HG02588 (cell line): ENCODE data around the gene CDK14.

Experiments
- ATAC-seq: cut with Tn5 transposase; IDR thresholded peaks from one replicate; pipeline ENCODE4 v1.9.1; 2021; ENCODE audit warnings: mild to moderate bottlenecking, moderate library complexity; ENCODE audit not compliant: unreplicated experiment

CDK14 gene

GRCh38 chr7:91181949-91182348 lies 585.8 kb downstream of the CDK14 start:
- ATAC-seq: no peak

GRCh38 chr7:91182819-91183764 lies 587.0 kb downstream of the CDK14 start:
- ATAC-seq: no peak

DNA sequence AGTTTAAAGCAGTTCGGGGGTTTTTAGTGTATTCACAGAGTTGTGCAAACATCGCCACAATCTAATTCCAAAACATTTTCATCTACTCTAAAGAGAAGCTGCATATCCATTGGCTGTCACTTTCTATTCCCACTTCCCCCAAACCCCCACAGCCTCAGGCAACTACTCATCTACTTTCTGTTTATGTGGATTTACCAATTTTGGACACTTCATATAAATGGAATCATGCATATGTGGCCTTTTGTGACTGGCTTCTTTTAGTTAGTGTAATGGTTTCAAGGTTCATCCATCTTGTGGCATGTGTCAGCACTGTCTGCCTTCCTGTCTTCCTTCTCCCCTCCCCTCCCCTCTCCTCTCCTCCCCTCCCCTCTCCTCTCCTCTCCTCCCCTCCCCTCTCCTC lies 589.6 kb downstream of the CDK14 start:
- no peak for ATAC-seq

GRCh38 chr7:91187061-91187460 lies 590.9 kb downstream of the CDK14 start:
- no peak for ATAC-seq

DNA sequence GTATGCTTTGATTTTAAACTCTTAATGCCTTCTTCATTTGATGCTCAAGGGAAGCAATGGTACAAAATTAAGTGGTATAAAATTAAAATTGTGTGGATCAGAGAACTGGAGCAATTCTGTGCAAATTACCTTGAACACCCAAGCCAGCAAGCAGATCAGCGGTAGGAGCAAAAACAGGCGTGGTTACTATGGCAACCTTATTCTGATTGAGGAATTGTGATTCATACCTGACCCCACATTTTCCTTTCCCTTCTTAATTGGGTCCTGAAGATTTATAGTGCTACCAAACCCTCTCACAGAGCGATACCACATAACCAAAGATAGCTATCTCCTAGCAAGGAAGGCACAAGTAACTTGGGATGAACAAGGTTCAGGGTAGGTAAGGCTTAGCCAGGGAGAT lies 595.6 kb downstream of the CDK14 start:
- no peak for ATAC-seq

DNA sequence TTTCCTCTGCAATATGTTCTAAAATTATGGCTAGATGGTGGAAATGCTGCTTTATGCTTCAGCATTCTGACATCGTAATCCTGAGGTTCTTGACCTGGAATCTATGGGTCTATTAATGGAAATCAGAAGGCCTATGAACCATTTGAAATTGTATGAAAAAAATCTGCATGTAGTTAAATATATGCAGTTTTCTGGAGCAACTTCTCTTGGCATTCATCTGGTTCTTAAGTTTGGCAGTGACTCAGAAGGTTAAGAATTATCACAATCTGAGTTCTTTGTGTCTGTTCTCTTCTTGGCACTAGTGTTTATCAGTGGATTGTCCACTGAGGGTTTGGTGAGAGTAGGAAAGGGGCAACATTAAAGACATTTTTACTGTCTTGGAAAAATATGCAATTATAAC lies 597.0 kb downstream of the CDK14 start:
- no peak for ATAC-seq

DNA sequence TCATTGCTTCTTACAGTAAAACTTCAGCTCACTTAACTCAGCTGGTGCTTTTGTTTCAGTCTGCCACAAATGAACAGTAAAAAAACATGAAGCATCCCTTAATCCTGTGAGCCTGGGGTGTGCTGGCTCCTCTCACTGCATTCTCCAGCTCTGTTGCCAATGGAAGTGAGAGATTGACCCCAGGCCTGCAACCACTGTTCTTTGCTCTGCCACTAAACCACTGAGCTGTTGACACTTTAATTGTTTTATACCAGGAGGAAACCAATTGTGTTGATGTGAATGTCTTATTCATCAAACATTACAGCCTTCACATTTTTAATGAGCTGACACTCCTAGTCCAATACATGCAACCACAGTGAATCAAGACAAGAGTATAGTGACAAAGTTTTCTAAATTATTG lies 598.7 kb downstream of the CDK14 start:
- no peak for ATAC-seq

- ATAC-seq: no peak
These were observed 599.9 kb downstream of the CDK14 start for GRCh38 chr7:91196058-91196457.

DNA sequence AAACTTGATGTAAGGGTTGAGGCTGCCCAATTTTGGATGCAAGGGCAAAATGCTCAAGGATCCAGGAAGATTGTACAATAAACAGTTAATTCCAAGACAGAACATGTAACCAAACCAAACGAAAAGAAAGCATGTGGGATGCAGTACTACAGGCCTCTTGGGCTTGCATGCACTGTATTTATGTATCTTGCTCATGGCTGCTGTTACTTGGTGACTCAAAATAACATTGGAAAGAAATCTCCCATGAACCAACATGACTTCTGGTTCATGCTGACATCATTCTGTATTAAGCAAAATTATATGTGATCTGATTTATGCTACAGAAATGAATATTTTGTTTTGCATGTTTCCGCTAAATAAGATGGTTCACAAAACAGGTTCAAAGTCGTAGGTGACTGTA lies 602.2 kb downstream of the CDK14 start:
- no peak for ATAC-seq

- ATAC-seq: no peak
These were observed 603.5 kb downstream of the CDK14 start for GRCh38 chr7:91199601-91200000.

- no peak for ATAC-seq
These were observed 605.5 kb downstream of the CDK14 start for GRCh38 chr7:91201442-91202113.

DNA sequence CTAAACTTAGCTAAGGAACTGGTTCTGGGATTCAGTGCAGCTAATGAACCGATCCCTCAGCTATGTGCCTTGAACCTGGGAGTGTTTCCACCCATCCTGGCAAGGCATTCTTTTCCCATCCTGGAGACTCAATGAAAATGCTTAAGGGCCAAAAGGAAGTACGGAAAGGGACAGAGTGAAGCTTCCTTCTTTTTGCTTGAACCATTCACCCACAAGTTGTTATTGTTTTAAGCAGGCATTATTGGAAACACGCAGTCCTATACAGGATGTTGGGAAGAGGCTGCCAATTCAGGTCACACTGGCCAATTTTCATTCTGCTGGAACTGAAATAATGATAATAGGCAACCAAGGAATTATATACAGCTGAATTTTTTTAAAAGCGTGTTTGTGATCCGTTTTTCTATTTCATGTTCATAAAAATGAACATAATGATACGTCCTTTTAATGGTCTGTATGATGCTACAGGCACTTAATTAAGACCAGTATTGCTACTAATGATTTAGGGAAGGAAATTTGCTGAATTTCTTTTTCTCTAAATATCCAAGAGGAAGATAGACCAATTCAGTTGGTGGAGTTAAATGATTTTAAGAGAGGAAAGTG lies 610.3 kb downstream of the CDK14 start:
- no peak for ATAC-seq

- ATAC-seq: no peak
These were observed 616.5 kb downstream of the CDK14 start for GRCh38 chr7:91212582-91212981.

GRCh38 chr7:91226411-91226810 lies 630.3 kb downstream of the CDK14 start:
- ATAC-seq: no peak

DNA sequence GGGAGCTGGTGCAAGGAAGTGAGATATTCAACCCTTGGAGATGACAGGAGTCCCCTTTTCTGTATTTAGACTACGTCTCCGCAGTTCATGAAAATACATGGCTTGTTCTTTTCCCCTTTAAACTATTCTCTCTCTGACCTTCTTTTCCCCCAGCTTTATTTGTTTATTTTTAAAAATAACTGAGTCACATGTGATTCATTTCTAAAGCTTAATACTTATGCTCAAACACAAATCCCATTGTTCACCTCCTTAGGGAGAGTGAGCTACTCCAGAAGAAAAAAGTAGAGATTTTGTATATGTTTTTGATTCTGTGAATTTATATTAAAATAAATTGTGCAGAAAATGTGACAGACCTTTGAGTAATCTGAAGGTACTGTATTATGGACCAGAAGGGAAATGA lies 632.2 kb downstream of the CDK14 start:
- ATAC-seq: no peak

- no peak for ATAC-seq
These were observed 632.9 kb downstream of the CDK14 start for GRCh38 chr7:91228927-91229558.

- no peak for ATAC-seq
These were observed 634.0 kb downstream of the CDK14 start for GRCh38 chr7:91230100-91230499.

GRCh38 chr7:91230503-91230902 lies 634.4 kb downstream of the CDK14 start:
- no peak for ATAC-seq

- no peak for ATAC-seq
These were observed 637.1 kb downstream of the CDK14 start for GRCh38 chr7:91233212-91233611.

DNA sequence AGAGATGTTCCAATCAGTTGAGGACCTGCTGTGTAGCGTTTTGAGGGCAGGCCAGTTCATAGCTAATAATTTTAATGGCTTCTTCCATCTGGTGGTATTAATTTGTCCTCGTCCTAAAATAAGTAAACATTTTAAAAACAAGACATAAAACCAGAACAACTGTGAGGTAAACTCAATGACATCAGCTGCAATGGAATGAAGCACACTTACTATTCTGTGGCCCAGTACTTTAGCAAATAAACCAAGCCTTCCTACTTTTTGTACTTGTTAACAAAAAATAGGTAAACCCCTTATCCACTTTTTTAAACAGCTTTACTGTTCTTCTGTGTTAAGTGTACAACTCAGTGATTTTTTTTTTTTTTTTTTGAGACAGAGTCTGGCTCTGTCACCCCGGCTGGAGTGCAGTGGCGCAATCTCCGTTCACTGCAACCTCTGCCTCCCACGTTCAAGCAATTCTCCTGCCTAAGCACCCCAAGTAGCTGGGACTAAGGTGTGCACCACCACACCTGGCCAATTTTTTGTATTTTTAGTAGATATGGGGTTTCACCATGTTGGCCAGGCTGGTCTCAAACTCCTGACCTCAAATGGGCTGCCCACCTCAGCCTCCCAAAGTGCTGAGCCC lies 639.2 kb downstream of the CDK14 start:
- no peak for ATAC-seq

DNA sequence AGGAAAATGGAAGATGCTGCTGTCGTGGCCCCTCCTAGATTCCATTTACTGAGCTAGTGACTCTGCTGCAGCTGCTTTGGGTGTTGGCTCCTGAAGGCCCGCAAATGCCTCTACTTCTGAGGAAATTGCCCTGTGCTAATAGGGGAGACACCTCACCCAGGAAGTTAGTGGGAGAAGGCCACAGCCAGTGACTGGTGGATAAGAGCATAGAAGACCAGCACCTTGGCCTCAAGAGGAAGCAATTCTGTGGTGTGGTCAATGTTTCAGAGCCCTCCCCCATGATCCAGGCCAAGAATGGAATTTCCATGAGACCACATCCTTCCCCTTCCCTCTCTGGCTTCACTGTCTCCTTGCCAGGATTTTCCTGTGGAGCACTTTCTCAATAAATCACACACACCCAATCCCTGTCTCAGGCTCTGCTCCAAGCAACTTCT lies 643.1 kb downstream of the CDK14 start:
- ATAC-seq: no peak
